Measurements from ENCODE around the gene TNNC1. TPM values are rescaled to one million over a fixed set of nuclear protein-coding genes. Genes with fewer than 3 reads are reported as not detected.

TNNC1 gene
- total RNA-seq, 1 donor from 2014 or later = 0.67 TPM

GRCh38 chr3:52408466-52408865 lies 45.4 kb downstream of the TNNC1 start:
- DNase-seq (ENCODE audit: low spot score) = no peak
- peak overlapping the region; percentile 95 for H3K4me3 Mint-ChIP-seq (ENCODE audit: unreplicated experiment)
- no peak for TF ChIP-seq CTCF (IDR thresholded peaks at IDR 0.05; ENCODE audit: unreplicated experiment)
- H3K9me3 Mint-ChIP-seq (ENCODE audit: unreplicated experiment) = no peaks in the 10 kb centered on the region
- peaks cover 23% of the 10 kb centered on the region for H3K4me1 Mint-ChIP-seq (ENCODE audit: unreplicated experiment)
- H3K36me3 Mint-ChIP-seq (ENCODE audit: low read depth, unreplicated experiment) = peaks cover 25% of the 10 kb centered on the region
- H3K27ac Mint-ChIP-seq (ENCODE audit: unreplicated experiment) = peak overlapping the region; percentile 84
- H3K27me3 Mint-ChIP-seq (ENCODE audit: unreplicated experiment) = peaks cover 19% of the 10 kb centered on the region

GRCh38 chr3:52407779-52408178 lies 46.1 kb downstream of the TNNC1 start:
- Mint-ChIP-seq H3K36me3 (ENCODE audit: low read depth, unreplicated experiment) (peaks cover 26% of the 10 kb centered on the region), H3K4me3 (ENCODE audit: unreplicated experiment) (peak overlapping the region; percentile 95)

GRCh38 chr3:52406791-52407510 lies 46.9 kb downstream of the TNNC1 start:
- DNase-seq (ENCODE audit: low spot score) = no peak
- Mint-ChIP-seq H3K4me1 (ENCODE audit: unreplicated experiment) (peaks cover 23% of the 10 kb centered on the region), H3K9me3 (ENCODE audit: unreplicated experiment) (no peaks in the 10 kb centered on the region), H3K27ac (ENCODE audit: unreplicated experiment) (no peak overlapping the region), H3K27me3 (ENCODE audit: unreplicated experiment) (peaks cover 19% of the 10 kb centered on the region), H3K4me3 (ENCODE audit: unreplicated experiment) (peak overlapping the region; percentile 95), H3K36me3 (ENCODE audit: low read depth, unreplicated experiment) (peaks cover 31% of the 10 kb centered on the region)
- TF ChIP-seq CTCF (IDR thresholded peaks at IDR 0.05; ENCODE audit: unreplicated experiment) = no peak

More at GRCh38 chr3:52407779-52408178, 46.1 kb downstream of the TNNC1 start:
- Mint-ChIP-seq H3K27me3 (ENCODE audit: unreplicated experiment) (peaks cover 19% of the 10 kb centered on the region), H3K27ac (ENCODE audit: unreplicated experiment) (peak overlapping the region; percentile 19), H3K9me3 (ENCODE audit: unreplicated experiment) (no peaks in the 10 kb centered on the region), H3K4me1 (ENCODE audit: unreplicated experiment) (peaks cover 23% of the 10 kb centered on the region)
- no peak for TF ChIP-seq CTCF (IDR thresholded peaks at IDR 0.05; ENCODE audit: unreplicated experiment)
- no peak for DNase-seq (ENCODE audit: low spot score)

DNA sequence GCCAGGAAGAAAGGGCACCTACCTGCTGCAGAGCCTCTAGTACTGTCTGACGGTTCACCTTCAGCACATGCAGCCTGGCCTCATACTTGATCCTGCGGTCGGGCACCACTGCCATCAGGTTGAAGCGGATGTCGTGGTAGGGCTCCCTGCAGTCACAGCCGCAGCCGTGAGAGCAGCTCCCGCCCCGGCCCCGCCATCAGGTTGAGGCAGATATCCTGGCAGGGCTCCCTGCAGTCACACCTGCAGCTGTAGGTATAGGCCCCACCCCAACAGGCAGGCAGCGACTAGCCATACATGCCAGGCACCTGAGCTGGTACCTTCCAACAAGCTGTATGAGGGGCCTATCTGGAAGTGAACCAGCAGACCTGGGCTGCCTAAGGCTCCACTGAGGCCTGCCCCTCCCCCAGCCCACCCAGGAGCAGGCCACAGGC lies 47.6 kb downstream of the TNNC1 start:
- no peak for TF ChIP-seq CTCF (IDR thresholded peaks at IDR 0.05; ENCODE audit: unreplicated experiment)
- no peak overlapping the region for H3K4me3 Mint-ChIP-seq (ENCODE audit: unreplicated experiment)
- no peak overlapping the region for H3K27ac Mint-ChIP-seq (ENCODE audit: unreplicated experiment)
- no peak for DNase-seq (ENCODE audit: low spot score)
- peaks cover 18% of the 10 kb centered on the region for H3K4me1 Mint-ChIP-seq (ENCODE audit: unreplicated experiment)
- H3K9me3 Mint-ChIP-seq (ENCODE audit: unreplicated experiment) = no peaks in the 10 kb centered on the region
- H3K27me3 Mint-ChIP-seq (ENCODE audit: unreplicated experiment) = peaks cover 17% of the 10 kb centered on the region
- H3K36me3 Mint-ChIP-seq (ENCODE audit: low read depth, unreplicated experiment) = peaks cover 31% of the 10 kb centered on the region

GRCh38 chr3:52405601-52406110 lies 48.2 kb downstream of the TNNC1 start:
- Mint-ChIP-seq H3K4me3 (ENCODE audit: unreplicated experiment) (no peak overlapping the region), H3K9me3 (ENCODE audit: unreplicated experiment) (no peaks in the 10 kb centered on the region), H3K27me3 (ENCODE audit: unreplicated experiment) (peaks cover 13% of the 10 kb centered on the region), H3K27ac (ENCODE audit: unreplicated experiment) (no peak overlapping the region), H3K4me1 (ENCODE audit: unreplicated experiment) (peaks cover 14% of the 10 kb centered on the region), H3K36me3 (ENCODE audit: low read depth, unreplicated experiment) (peaks cover 35% of the 10 kb centered on the region)
- DNase-seq (ENCODE audit: low spot score) = no peak
- no peak for TF ChIP-seq CTCF (IDR thresholded peaks at IDR 0.05; ENCODE audit: unreplicated experiment)
